ENCODE measurements around the gene BDP1. TPM values are rescaled to one million over a fixed set of nuclear protein-coding genes. Genes with fewer than 3 reads are reported as not detected.
A peak's percentile ranks its signal among the peaks of the same experiment; 100 is the strongest.
"Not testable (repeated sequence)": the region's sequence is repeated elsewhere in the genome, so short reads cannot be mapped to it uniquely, and the experiment has no call there.

BDP1 gene
- total RNA-seq, 1 donor from 2014 or later, result 28.5 TPM

DNA sequence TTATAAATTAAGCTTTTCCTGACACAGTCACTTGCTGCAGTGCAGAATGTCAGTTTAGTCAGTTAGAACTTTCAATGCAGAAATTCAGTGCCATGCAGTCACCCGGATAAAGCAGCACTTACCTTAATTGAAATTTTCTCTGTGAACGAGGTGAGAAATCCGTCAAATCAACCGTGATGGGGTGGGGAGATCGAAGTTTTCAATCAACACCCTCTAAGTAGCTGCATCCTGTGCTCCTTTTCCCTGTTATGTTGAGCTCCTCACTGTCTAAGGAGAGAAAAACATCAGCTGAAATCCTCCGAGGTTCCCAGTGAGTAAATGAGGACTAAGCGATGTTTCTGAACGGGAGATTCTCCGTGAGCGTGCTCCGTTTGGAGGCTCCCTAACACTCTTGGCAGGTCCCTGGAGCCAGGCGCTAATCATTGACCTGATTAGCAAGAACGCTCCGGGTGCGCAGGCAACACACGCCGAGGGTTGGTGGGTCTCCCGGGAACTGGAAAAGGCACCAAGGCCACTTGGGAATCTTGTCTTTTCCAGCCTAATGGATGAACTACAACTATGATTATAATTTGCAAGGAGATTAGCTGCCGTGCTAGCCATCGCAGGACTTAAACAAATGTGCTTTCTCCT is 9.8 kb upstream of the BDP1 start:
- H3K4me1 Mint-ChIP-seq; H3K27ac Mint-ChIP-seq (ENCODE audit: unreplicated experiment); H3K9me3 Mint-ChIP-seq; DNase-seq (ENCODE audit: low read depth, low spot score); H3K36me3 Mint-ChIP-seq (ENCODE audit: low read depth); H3K4me3 Mint-ChIP-seq: not testable (repeated sequence)
- H3K27me3 Mint-ChIP-seq (ENCODE audit: low read depth), result peaks cover 79% of the 10 kb centered on the region

GRCh38 chr5:71446540-71447216 is 8.8 kb upstream of the BDP1 start:
- peaks cover 78% of the 10 kb centered on the region for H3K27me3 Mint-ChIP-seq (ENCODE audit: low read depth)
- not testable (repeated sequence) for H3K4me3 Mint-ChIP-seq; DNase-seq (ENCODE audit: low read depth, low spot score); H3K27ac Mint-ChIP-seq (ENCODE audit: unreplicated experiment); H3K36me3 Mint-ChIP-seq (ENCODE audit: low read depth); H3K4me1 Mint-ChIP-seq; H3K9me3 Mint-ChIP-seq

DNA sequence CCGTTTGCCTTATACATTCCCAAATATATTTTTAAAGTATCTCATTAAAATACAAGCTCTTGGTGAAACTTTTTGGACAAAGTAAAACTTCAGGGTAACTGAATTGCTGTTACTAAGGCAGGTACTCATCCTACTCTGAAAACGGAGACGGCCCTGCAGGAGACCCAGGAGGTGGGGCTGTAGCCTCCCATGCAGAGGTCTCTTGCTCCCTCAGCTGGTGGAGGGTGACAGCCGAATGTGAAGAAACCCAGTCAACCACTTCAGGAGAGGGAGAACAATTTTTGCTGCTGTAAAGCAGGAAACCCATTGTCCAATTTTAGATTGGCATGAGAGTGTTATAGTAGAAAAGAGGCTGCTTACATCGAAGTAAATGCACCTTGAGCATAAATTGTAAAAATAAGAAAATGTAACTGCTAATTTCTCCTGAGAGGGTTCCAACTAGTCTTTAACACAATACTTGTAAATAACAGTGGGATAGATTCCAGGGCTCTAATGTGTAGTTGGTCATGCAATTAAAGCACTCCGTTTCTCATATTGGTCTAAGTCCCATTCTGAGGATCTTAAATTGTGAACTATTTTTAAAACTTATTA is 8.1 kb upstream of the BDP1 start:
- peak; percentile 41 for DNase-seq (ENCODE audit: low read depth, low spot score)
- H3K4me1 Mint-ChIP-seq; H3K4me3 Mint-ChIP-seq; H3K27ac Mint-ChIP-seq (ENCODE audit: unreplicated experiment); H3K36me3 Mint-ChIP-seq (ENCODE audit: low read depth); H3K9me3 Mint-ChIP-seq: not testable (repeated sequence)
- TF ChIP-seq, protein P1, sequence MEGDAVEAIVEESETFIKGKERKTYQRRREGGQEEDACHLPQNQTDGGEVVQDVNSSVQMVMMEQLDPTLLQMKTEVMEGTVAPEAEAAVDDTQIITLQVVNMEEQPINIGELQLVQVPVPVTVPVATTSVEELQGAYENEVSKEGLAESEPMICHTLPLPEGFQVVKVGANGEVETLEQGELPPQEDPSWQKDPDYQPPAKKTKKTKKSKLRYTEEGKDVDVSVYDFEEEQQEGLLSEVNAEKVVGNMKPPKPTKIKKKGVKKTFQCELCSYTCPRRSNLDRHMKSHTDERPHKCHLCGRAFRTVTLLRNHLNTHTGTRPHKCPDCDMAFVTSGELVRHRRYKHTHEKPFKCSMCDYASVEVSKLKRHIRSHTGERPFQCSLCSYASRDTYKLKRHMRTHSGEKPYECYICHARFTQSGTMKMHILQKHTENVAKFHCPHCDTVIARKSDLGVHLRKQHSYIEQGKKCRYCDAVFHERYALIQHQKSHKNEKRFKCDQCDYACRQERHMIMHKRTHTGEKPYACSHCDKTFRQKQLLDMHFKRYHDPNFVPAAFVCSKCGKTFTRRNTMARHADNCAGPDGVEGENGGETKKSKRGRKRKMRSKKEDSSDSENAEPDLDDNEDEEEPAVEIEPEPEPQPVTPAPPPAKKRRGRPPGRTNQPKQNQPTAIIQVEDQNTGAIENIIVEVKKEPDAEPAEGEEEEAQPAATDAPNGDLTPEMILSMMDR (conservative IDR thresholded peaks at IDR 0.05), result peak; percentile 64
- H3K27me3 Mint-ChIP-seq (ENCODE audit: low read depth), result peaks cover 79% of the 10 kb centered on the region

- no peaks in the 10 kb centered on the region for H3K9me3 Mint-ChIP-seq
- DNase-seq (ENCODE audit: low read depth, low spot score), result no peak
- H3K27me3 Mint-ChIP-seq (ENCODE audit: low read depth), result peaks cover 53% of the 10 kb centered on the region
- H3K4me3 Mint-ChIP-seq, result no peak overlapping the region
- H3K27ac Mint-ChIP-seq (ENCODE audit: unreplicated experiment), result no peak overlapping the region
- H3K4me1 Mint-ChIP-seq, result peaks cover 20% of the 10 kb centered on the region
- H3K36me3 Mint-ChIP-seq (ENCODE audit: low read depth), result no peaks in the 10 kb centered on the region
- TF ChIP-seq, protein P1 (conservative IDR thresholded peaks at IDR 0.05), result no peak
Measured at GRCh38 chr5:71452876-71453275, 2.6 kb upstream of the BDP1 start.

GRCh38 chr5:71454913-71455312 is 538 bp upstream of the BDP1 start:
- Mint-ChIP-seq H3K27ac (ENCODE audit: unreplicated experiment) (peak overlapping the region; percentile 98), H3K27me3 (ENCODE audit: low read depth) (peaks cover 39% of the 10 kb centered on the region), H3K36me3 (ENCODE audit: low read depth) (peaks cover 2% of the 10 kb centered on the region), H3K4me1 (peaks cover 20% of the 10 kb centered on the region), H3K4me3 (peak overlapping the region; percentile 97), H3K9me3 (no peaks in the 10 kb centered on the region)
- no peak for DNase-seq (ENCODE audit: low read depth, low spot score)
- TF ChIP-seq, protein P1 (conservative IDR thresholded peaks at IDR 0.05), result no peak

DNA sequence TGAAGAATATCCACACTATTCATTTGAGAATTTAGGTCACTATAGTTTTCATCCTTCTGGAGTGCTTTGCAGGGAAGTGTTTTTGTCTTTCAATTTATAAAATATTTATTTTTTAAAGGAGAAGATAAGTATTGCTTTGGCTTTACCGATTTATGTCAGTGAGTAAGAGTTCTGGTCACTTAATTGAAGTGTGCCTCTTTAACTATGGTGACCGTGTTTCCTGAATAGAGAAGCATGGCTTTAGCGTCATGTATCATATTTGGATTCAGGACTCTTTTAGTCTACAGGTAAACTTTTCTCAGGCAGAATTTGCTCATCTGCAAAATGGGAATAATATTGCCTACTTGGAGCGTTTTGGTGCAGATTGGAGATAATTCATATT is 902 bp downstream of the BDP1 start:
- TF ChIP-seq, protein P1 (conservative IDR thresholded peaks at IDR 0.05), result no peak
- peaks cover 20% of the 10 kb centered on the region for H3K4me1 Mint-ChIP-seq
- H3K4me3 Mint-ChIP-seq, result peak overlapping the region; percentile 97
- no peak for DNase-seq (ENCODE audit: low read depth, low spot score)
- peaks cover 28% of the 10 kb centered on the region for H3K27me3 Mint-ChIP-seq (ENCODE audit: low read depth)
- H3K9me3 Mint-ChIP-seq, result no peaks in the 10 kb centered on the region
- H3K27ac Mint-ChIP-seq (ENCODE audit: unreplicated experiment), result peak overlapping the region; percentile 82
- H3K36me3 Mint-ChIP-seq (ENCODE audit: low read depth), result peaks cover 2% of the 10 kb centered on the region

Data from neural crest cell (in vitro differentiated cells).